K562 (cell line): ENCODE results near the gene PPIA. TPM values are rescaled to one million over a fixed set of nuclear protein-coding genes. Genes with fewer than 3 reads are reported as not detected.

Experiments
- ARID2 ChIP-seq: fragments of 450-650 bp; IDR thresholded peaks from 2 replicates; pipeline ENCODE4 v1.6.1; 2017; ENCODE audit warnings: antibody characterized with exemption, mild to moderate bottlenecking
- CBX1 ChIP-seq: sonication (generic); IDR thresholded peaks from 2 replicates; pipeline ENCODE4 v1.6.1; 2016; ENCODE audit warnings: antibody characterized with exemption, low read depth, mild to moderate bottlenecking
- CCAR2 ChIP-seq: fragments of 200-400 bp; formaldehyde crosslinking; IDR thresholded peaks from 2 replicates; pipeline ENCODE4 v1.6.1; 2017; ENCODE audit warnings: mild to moderate bottlenecking, low read depth, low read length
- CEBPB ChIP-seq: fragments of 450-650 bp; IDR thresholded peaks from 2 replicates; pipeline ENCODE4 v1.6.1; 2016; ENCODE audit warnings: missing genetic modification characterization, missing compliant biosample characterization
- CHD1 ChIP-seq: fragments of 200-600 bp; sonication (generic); IDR thresholded peaks from one replicate; pipeline ENCODE4 v1.6.1; 2012; ENCODE audit warnings: mild to moderate bottlenecking, moderate library complexity, low read length, inconsistent platforms
- E2F5 ChIP-seq: sonication (generic); formaldehyde crosslinking; IDR thresholded peaks from 2 replicates; pipeline ENCODE4 v1.8.0; 2022; ENCODE audit warnings: mild to moderate bottlenecking, missing genetic modification reagents
- EWSR1 ChIP-seq: fragments of 450-650 bp; IDR thresholded peaks from 2 replicates; pipeline ENCODE4 v1.6.1; 2018; ENCODE audit warnings: borderline replicate concordance, mild to moderate bottlenecking, low read depth, moderate library complexity; ENCODE audit not compliant: partially characterized antibody
- GATAD2B ChIP-seq: fragments of 450-650 bp; IDR thresholded peaks from 2 replicates; pipeline ENCODE4 v1.6.1; 2017; ENCODE audit warnings: mild to moderate bottlenecking, borderline replicate concordance
- KDM2B ChIP-seq: fragments of 250-450 bp; sonication (Bioruptor Pico); IDR thresholded peaks from 2 replicates; pipeline ENCODE4 v1.8.0; 2021; ENCODE audit warnings: mild to moderate bottlenecking, moderate library complexity
- MCM5 ChIP-seq: fragments of 450-650 bp; IDR thresholded peaks from 2 replicates; pipeline ENCODE4 v1.6.1; 2016; ENCODE audit warnings: low read depth
- MTA1 ChIP-seq: fragments of 450-650 bp; IDR thresholded peaks from 2 replicates; pipeline ENCODE4 v1.6.1; 2017; ENCODE audit warnings: borderline replicate concordance
- SAP30 ChIP-seq: fragments of 200-600 bp; sonication (generic); IDR thresholded peaks from 2 replicates; pipeline ENCODE4 v1.6.1; 2012; ENCODE audit warnings: borderline replicate concordance, low read depth, mild to moderate bottlenecking, moderate library complexity, low read length, control low read depth, inconsistent platforms; ENCODE audit not compliant: insufficient read depth, poor library complexity, severe bottlenecking
- STAG1 ChIP-seq: sonication (generic); formaldehyde crosslinking; IDR thresholded peaks from 2 replicates; pipeline ENCODE4 v1.5.0; 2020; ENCODE audit warnings: missing genetic modification reagents, borderline replicate concordance
- TAF7 ChIP-seq: fragments of 450-650 bp; IDR thresholded peaks from 2 replicates; pipeline ENCODE4 v1.6.1; 2016; ENCODE audit warnings: missing genetic modification characterization, missing compliant biosample characterization
- TEAD4 ChIP-seq, 2 experiments: sonication (generic) in 1 of 2; formaldehyde crosslinking in 1 of 2; IDR thresholded peaks; 2 replicates each; pipeline versions ENCODE4 v1.6.1 to v1.8.0; 2012 to 2022; ENCODE audit warnings: borderline replicate concordance in 1 of 2, inconsistent platforms in 1 of 2, low read length in 1 of 2, mild to moderate bottlenecking in 1 of 2, missing genetic modification reagents in 1 of 2
- TFE3 ChIP-seq: fragments of 450-650 bp; formaldehyde crosslinking; IDR thresholded peaks from 2 replicates; pipeline ENCODE4 v1.4.0; 2020; ENCODE audit warnings: mild to moderate bottlenecking, mixed read lengths
- THRB ChIP-seq: fragments of 450-650 bp; formaldehyde crosslinking; conservative IDR thresholded peaks from 2 replicates; pipeline ENCODE4 v1.4.0; 2022; ENCODE audit warnings: mild to moderate bottlenecking, missing genetic modification characterization
- ZBTB5 ChIP-seq: fragments of 450-650 bp; IDR thresholded peaks from 2 replicates; pipeline ENCODE4 v1.6.1; 2017; ENCODE audit warnings: antibody characterized with exemption
- ZNF282 ChIP-seq: sonication (generic); formaldehyde crosslinking; IDR thresholded peaks from 2 replicates; pipeline ENCODE4 v1.8.1; 2023; ENCODE audit warnings: missing genetic modification reagents
- ZNF507 ChIP-seq: conservative IDR thresholded peaks from 2 replicates; pipeline ENCODE4 v1.6.1; 2017; ENCODE audit warnings: missing genetic modification characterization, missing compliant biosample characterization
- ZNF512 ChIP-seq: IDR thresholded peaks from 2 replicates; pipeline ENCODE4 v1.6.1; 2016; ENCODE audit warnings: missing genetic modification characterization, missing compliant biosample characterization
- ZSCAN32 ChIP-seq: fragments of 450-650 bp; formaldehyde crosslinking; IDR thresholded peaks from 2 replicates; pipeline ENCODE4 v1.4.0; 2020; ENCODE audit warnings: mild to moderate bottlenecking, moderate library complexity
- polyA plus RNA-seq, 8 experiments: library from polyadenylated mRNA; depleted of rRNA in 4 of 8; stranded (reverse) in 5 of 8; unstranded in 3 of 8; fragments of >200 nt; fragmentation: Nextera tagmentation in 2 of 8; fragmentation: Illumina TruSeq in 1 of 8; extraction: Ambion mirVana in 2 of 8; extraction: Trizol in 1 of 8; gene quantifications; 2 replicates each; pipeline versions ENCODE4 v1.2.1 to v1.2.3, GENCODE V29; 2011 to 2014; ENCODE audit warnings: inconsistent platforms in 1 of 8, missing spikeins in 1 of 8
- total RNA-seq, 7 experiments: library from RNA; depleted of rRNA in 6 of 7; stranded (reverse); fragments of >200 nt in 6 of 7; fragmentation: Illumina TruSeq in 2 of 7; extraction: Trizol in 2 of 7; gene quantifications; 2 replicates each; pipeline versions ENCODE4 v1.2.1 to v1.2.3, GENCODE V29; 2011 to 2021; ENCODE audit warnings: low replicate concordance in 1 of 7

PPIA gene
- total and polyA plus RNA-seq, 9 of the 15 experiments (the other 6 are each of a cell fraction or from before 2014, with no cell fraction given), result 2,583 to 7,504 (median 3,973) TPM

GRCh38 chr7:44796034-44796503, 412 bp upstream of the PPIA start (continued):
- no peak for TF ChIP-seq ZBTB5
- no peak for TF ChIP-seq CCAR2
- no peak for TF ChIP-seq SAP30
- TF ChIP-seq TAF7 (tag), result peak; percentile 20; the same call in 1 of the 2 replicates
- TF ChIP-seq ZNF507 (tag), result no peak
- TF ChIP-seq CBX1, result peak; percentile 94; the same call in 1 of the 2 replicates
- peak; percentile 67 for TF ChIP-seq CHD1
- no peak for TF ChIP-seq EWSR1
- TF ChIP-seq TEAD4 (IDR thresholded peaks at IDR 0.05; ENCODE audit: low read length), result peak; percentile 61; the same call in 1 of the 2 replicates
- TF ChIP-seq TEAD4 (CRISPR knock-in tag; IDR thresholded peaks at IDR 0.05; ENCODE audit: borderline replicate concordance), result no peak
- TF ChIP-seq CEBPB, result no peak
- TF ChIP-seq GATAD2B, result no peak
- TF ChIP-seq ZNF512 (tag), result no peak
- TF ChIP-seq MCM5, result no peak
- no peak for TF ChIP-seq STAG1 (CRISPR knock-in tag)
- TF ChIP-seq ZSCAN32 (CRISPR knock-in tag), result no peak
- 0 out of 2 replicates have a peak, but pooled peaks have one; percentile 36 for TF ChIP-seq E2F5 (CRISPR knock-in tag)
- no peak for TF ChIP-seq TFE3 (CRISPR knock-in tag)
- TF ChIP-seq MTA1, result 0 out of 2 replicates have a peak, but pooled peaks have one; percentile 44
- TF ChIP-seq ARID2, result no peak
- TF ChIP-seq ZNF282 (CRISPR knock-in tag), result no peak
- peak; percentile 63; the same call in 1 of the 2 replicates for TF ChIP-seq THRB (CRISPR knock-in tag)
- TF ChIP-seq KDM2B (CRISPR knock-in tag), result no peak
